ENCODE data around the gene MPRIP. TPM values are rescaled to one million over a fixed set of nuclear protein-coding genes. Genes with fewer than 3 reads are reported as not detected.
A peak's percentile ranks its signal among the peaks of the same experiment; 100 is the strongest.

Gene MPRIP
- total RNA-seq, 1 experiment from 2014 or later = 143 TPM

GRCh38 chr17:17071531-17072360 is 29.5 kb downstream of the MPRIP start:
- peaks cover 11% of the 10 kb centered on the region; the same call in 1 of the 2 replicates for H3K36me3 ChIP-seq
- no peaks in the 10 kb centered on the region for H3K27me3 ChIP-seq
- DNase-seq = no peak
- H3K4me3 ChIP-seq = no peak overlapping the region
- H3K9me3 ChIP-seq = peaks cover 4% of the 10 kb centered on the region; the same call in 1 of the 2 replicates

- no peak overlapping the region for H3K4me3 ChIP-seq
- DNase-seq = no peak
- peaks cover 11% of the 10 kb centered on the region; the same call in 1 of the 2 replicates for H3K36me3 ChIP-seq
- H3K27me3 ChIP-seq = no peaks in the 10 kb centered on the region
- H3K9me3 ChIP-seq = peaks cover 4% of the 10 kb centered on the region; the same call in 1 of the 2 replicates
Measured at GRCh38 chr17:17072546-17072945, 30.3 kb downstream of the MPRIP start.

- peaks cover 16% of the 10 kb centered on the region; the same call in 1 of the 2 replicates for H3K36me3 ChIP-seq
- no peak for DNase-seq
Measured at GRCh38 chr17:17073030-17073564, 30.8 kb downstream of the MPRIP start.

GRCh38 chr17:17073581-17074403 is 31.5 kb downstream of the MPRIP start:
- Histone ChIP-seq H3K27me3 (no peaks in the 10 kb centered on the region), H3K4me3 (no peak overlapping the region), H3K9me3 (peaks cover 3% of the 10 kb centered on the region; the same call in 1 of the 2 replicates), H3K36me3 (peaks cover 17% of the 10 kb centered on the region; the same call in 1 of the 2 replicates)
- DNase-seq = peak; percentile 41

More at GRCh38 chr17:17073030-17073564, 30.8 kb downstream of the MPRIP start:
- no peak overlapping the region for H3K4me3 ChIP-seq
- no peaks in the 10 kb centered on the region for H3K27me3 ChIP-seq
- H3K9me3 ChIP-seq = peaks cover 4% of the 10 kb centered on the region; the same call in 1 of the 2 replicates

- H3K27me3 ChIP-seq = no peaks in the 10 kb centered on the region
- no peak for DNase-seq
- peaks cover 10% of the 10 kb centered on the region; the same call in 1 of the 2 replicates for H3K36me3 ChIP-seq
- no peaks in the 10 kb centered on the region for H3K9me3 ChIP-seq
- no peak overlapping the region for H3K4me3 ChIP-seq
Measured at GRCh38 chr17:17075125-17075781, 33.0 kb downstream of the MPRIP start.

GRCh38 chr17:17076066-17076465 is 33.8 kb downstream of the MPRIP start:
- H3K9me3 ChIP-seq = no peaks in the 10 kb centered on the region
- no peaks in the 10 kb centered on the region for H3K27me3 ChIP-seq
- no peak for DNase-seq
- no peak overlapping the region for H3K4me3 ChIP-seq
- peaks cover 6% of the 10 kb centered on the region; the same call in 1 of the 2 replicates for H3K36me3 ChIP-seq

GRCh38 chr17:17077101-17077500 is 34.8 kb downstream of the MPRIP start:
- Histone ChIP-seq H3K36me3 (peaks cover 6% of the 10 kb centered on the region; the same call in 1 of the 2 replicates), H3K9me3 (no peaks in the 10 kb centered on the region), H3K4me3 (no peak overlapping the region)

GRCh38 chr17:17077861-17078732 is 35.8 kb downstream of the MPRIP start:
- Histone ChIP-seq H3K27me3 (no peaks in the 10 kb centered on the region), H3K9me3 (no peaks in the 10 kb centered on the region), H3K4me3 (no peak overlapping the region), H3K36me3 (peaks cover 6% of the 10 kb centered on the region; the same call in 1 of the 2 replicates)
- no peak for DNase-seq

More at GRCh38 chr17:17077101-17077500, 34.8 kb downstream of the MPRIP start:
- no peak for DNase-seq
- H3K27me3 ChIP-seq = no peaks in the 10 kb centered on the region

GRCh38 chr17:17078832-17079231 is 36.6 kb downstream of the MPRIP start:
- Histone ChIP-seq H3K9me3 (no peaks in the 10 kb centered on the region), H3K36me3 (peaks cover 6% of the 10 kb centered on the region; the same call in 1 of the 2 replicates), H3K27me3 (no peaks in the 10 kb centered on the region), H3K4me3 (no peak overlapping the region)
- DNase-seq = no peak

- no peak overlapping the region for H3K4me3 ChIP-seq
- peaks cover 6% of the 10 kb centered on the region; the same call in 1 of the 2 replicates for H3K36me3 ChIP-seq
- H3K9me3 ChIP-seq = no peaks in the 10 kb centered on the region
- no peak for DNase-seq
- no peaks in the 10 kb centered on the region for H3K27me3 ChIP-seq
Measured at GRCh38 chr17:17079336-17079735, 37.1 kb downstream of the MPRIP start.

- no peak overlapping the region for H3K4me3 ChIP-seq
- no peaks in the 10 kb centered on the region for H3K9me3 ChIP-seq
- no peaks in the 10 kb centered on the region for H3K27me3 ChIP-seq
- H3K36me3 ChIP-seq = peaks cover 6% of the 10 kb centered on the region; the same call in 1 of the 2 replicates
- DNase-seq = no peak
Measured at GRCh38 chr17:17079761-17080160, 37.5 kb downstream of the MPRIP start.

- H3K27me3 ChIP-seq = no peaks in the 10 kb centered on the region
- peaks cover 6% of the 10 kb centered on the region; the same call in 1 of the 2 replicates for H3K36me3 ChIP-seq
- no peak overlapping the region for H3K4me3 ChIP-seq
- no peaks in the 10 kb centered on the region for H3K9me3 ChIP-seq
- DNase-seq = no peak
Measured at GRCh38 chr17:17080181-17080631, 37.9 kb downstream of the MPRIP start.

- Histone ChIP-seq H3K27me3 (no peaks in the 10 kb centered on the region), H3K9me3 (no peaks in the 10 kb centered on the region), H3K4me3 (no peak overlapping the region), H3K36me3 (peaks cover 8% of the 10 kb centered on the region; the same call in 1 of the 2 replicates)
- no peak for DNase-seq
Measured at GRCh38 chr17:17080781-17081180, 38.5 kb downstream of the MPRIP start.

- H3K9me3 ChIP-seq = no peaks in the 10 kb centered on the region
- no peaks in the 10 kb centered on the region for H3K27me3 ChIP-seq
- no peak for DNase-seq
- H3K36me3 ChIP-seq = peaks cover 8% of the 10 kb centered on the region; the same call in 1 of the 2 replicates
- no peak overlapping the region for H3K4me3 ChIP-seq
Measured at GRCh38 chr17:17081304-17081940, 39.2 kb downstream of the MPRIP start.

- no peak for DNase-seq
- Histone ChIP-seq H3K27me3 (no peaks in the 10 kb centered on the region), H3K9me3 (no peaks in the 10 kb centered on the region), H3K4me3 (no peak overlapping the region), H3K36me3 (peaks cover 6% of the 10 kb centered on the region)
Measured at GRCh38 chr17:17082878-17083277, 40.6 kb downstream of the MPRIP start.

All from MG63 (cell line).